ENCODE results near the gene FBXW2.
"Not testable (repeated sequence)": the region's sequence is repeated elsewhere in the genome, so short reads cannot be mapped to it uniquely, and the experiment has no call there.

FBXW2 gene

DNA sequence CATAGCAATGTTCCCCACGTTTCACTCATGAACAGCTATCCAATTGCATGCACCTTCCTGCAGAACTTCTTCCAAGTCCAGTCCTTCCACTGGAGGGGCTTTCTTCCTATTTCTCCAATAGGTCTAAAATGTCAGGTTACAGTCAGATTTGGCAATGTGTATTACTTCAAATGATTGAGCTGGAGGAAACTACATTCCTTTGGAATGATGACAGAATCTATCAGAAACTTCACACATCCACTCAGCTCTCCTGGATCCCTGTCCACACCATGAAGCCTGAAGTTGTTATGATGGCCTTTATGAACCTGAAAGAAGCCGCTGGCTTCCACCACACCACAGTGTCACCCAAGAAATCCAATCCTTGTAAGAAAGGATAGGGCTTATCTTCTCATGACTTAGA, 32.2 kb downstream of the FBXW2 start:
- no peak for DNase-seq (ENCODE audit: low read depth, low spot score)
- H3K27ac ChIP-seq = no peak overlapping the region
- H3K4me3 ChIP-seq = no peak overlapping the region
- no peak overlapping the region for H3K9ac ChIP-seq (ENCODE audit: insufficient read length)
- peaks cover 38% of the 10 kb centered on the region for H3K36me3 ChIP-seq (ENCODE audit: insufficient read depth, low read length)
- H3K9me3 ChIP-seq (ENCODE audit: low read depth, low read length) = no peaks in the 10 kb centered on the region
- no peak for TF ChIP-seq EZH2 (IDR thresholded peaks at IDR 0.05)
- TF ChIP-seq POLR2AphosphoS5 (IDR thresholded peaks at IDR 0.05; ENCODE audit: borderline replicate concordance, low read depth, low read length) = no peak
- no peak for TF ChIP-seq FOXP2 (optimal IDR thresholded peaks at IDR 0.05; ENCODE audit: control extremely low read depth, extremely low read length, insufficient read depth)

DNA sequence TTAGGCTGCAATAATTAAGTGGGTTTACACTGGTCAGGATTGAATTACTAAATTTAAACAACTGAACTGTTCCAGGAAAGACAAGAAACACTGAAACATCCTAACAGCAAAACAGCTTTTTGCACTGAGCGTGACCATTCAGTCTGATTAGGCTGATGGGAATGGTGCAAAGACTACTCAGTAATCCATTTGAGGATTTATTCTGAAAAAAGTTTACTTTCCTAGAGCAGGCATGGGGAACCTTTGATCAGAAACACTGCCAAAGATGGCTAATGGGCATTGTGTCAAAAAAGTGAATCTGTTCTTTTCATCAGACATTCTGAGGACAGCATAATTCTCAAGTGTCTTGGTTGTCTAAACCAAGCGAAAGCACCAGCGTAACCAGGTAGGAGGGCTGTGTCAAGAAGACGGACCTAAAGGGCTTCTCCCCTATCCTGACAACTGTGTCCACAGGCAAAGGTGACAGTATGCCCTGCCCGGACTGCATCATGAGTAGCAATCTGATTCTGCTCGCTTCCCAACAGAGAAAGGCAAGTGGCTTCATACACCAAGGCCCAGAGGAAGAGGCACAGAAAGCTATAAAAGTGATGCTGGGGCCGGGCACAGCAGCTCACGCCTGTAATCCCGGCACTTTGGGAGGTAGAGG, 33.3 kb downstream of the FBXW2 start:
- H3K9ac ChIP-seq (ENCODE audit: insufficient read length) = no peak overlapping the region
- H3K4me3 ChIP-seq = no peak overlapping the region
- no peaks in the 10 kb centered on the region for H3K9me3 ChIP-seq (ENCODE audit: low read depth, low read length)
- TF ChIP-seq EZH2 (IDR thresholded peaks at IDR 0.05) = no peak
- no peak for TF ChIP-seq POLR2AphosphoS5 (IDR thresholded peaks at IDR 0.05; ENCODE audit: borderline replicate concordance, low read depth, low read length)
- TF ChIP-seq FOXP2 (optimal IDR thresholded peaks at IDR 0.05; ENCODE audit: control extremely low read depth, extremely low read length, insufficient read depth) = no peak
- DNase-seq (ENCODE audit: low read depth, low spot score) = no peak
- H3K36me3 ChIP-seq (ENCODE audit: insufficient read depth, low read length) = peaks cover 39% of the 10 kb centered on the region
- no peak overlapping the region for H3K27ac ChIP-seq

DNA sequence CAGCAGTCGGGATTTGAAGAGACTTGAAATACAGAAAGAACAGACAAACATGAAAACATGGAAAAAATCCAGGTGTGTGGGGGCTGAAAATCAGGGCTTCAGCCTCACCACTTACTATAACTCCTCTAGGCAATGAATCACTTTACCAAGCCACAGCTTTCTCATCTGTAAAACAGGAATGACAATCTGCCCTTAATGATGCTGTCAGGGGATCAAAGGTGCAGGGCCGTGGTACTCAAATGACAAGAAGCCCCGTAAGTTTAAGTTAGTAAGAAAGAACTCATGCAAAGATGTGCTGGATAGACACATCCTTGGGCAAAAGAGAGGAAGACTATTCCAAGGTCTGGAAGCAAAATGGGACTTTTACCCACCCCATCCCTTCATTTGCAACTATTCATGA, 34.7 kb downstream of the FBXW2 start:
- Histone ChIP-seq H3K9ac (ENCODE audit: insufficient read length) (no peak overlapping the region), H3K36me3 (ENCODE audit: insufficient read depth, low read length) (peaks cover 25% of the 10 kb centered on the region), H3K4me3 (no peak overlapping the region), H3K9me3 (ENCODE audit: low read depth, low read length) (no peaks in the 10 kb centered on the region), H3K27ac (no peak overlapping the region)
- DNase-seq (ENCODE audit: low read depth, low spot score) = no peak
- TF ChIP-seq EZH2 (IDR thresholded peaks at IDR 0.05) (no peak), POLR2AphosphoS5 (IDR thresholded peaks at IDR 0.05; ENCODE audit: borderline replicate concordance, low read depth, low read length) (no peak), FOXP2 (optimal IDR thresholded peaks at IDR 0.05; ENCODE audit: control extremely low read depth, extremely low read length, insufficient read depth) (no peak)

GRCh38 chr9:120757026-120757913, 35.9 kb downstream of the FBXW2 start:
- Histone ChIP-seq H3K9ac (ENCODE audit: insufficient read length) (peak overlapping the region; percentile 21), H3K36me3 (ENCODE audit: insufficient read depth, low read length) (peaks cover 17% of the 10 kb centered on the region; the same call in 1 of the 2 replicates), H3K4me3 (peak overlapping the region; percentile 45; the same call in 1 of the 2 replicates), H3K9me3 (ENCODE audit: low read depth, low read length) (no peaks in the 10 kb centered on the region), H3K27ac (peak overlapping the region; percentile 86)
- TF ChIP-seq POLR2AphosphoS5 (IDR thresholded peaks at IDR 0.05; ENCODE audit: borderline replicate concordance, low read depth, low read length) (peak; percentile 36; the same call in 1 of the 2 replicates), EZH2 (IDR thresholded peaks at IDR 0.05) (no peak), FOXP2 (optimal IDR thresholded peaks at IDR 0.05; ENCODE audit: control extremely low read depth, extremely low read length, insufficient read depth) (no peak)
- peak; percentile 66 for DNase-seq (ENCODE audit: low read depth, low spot score)

DNA sequence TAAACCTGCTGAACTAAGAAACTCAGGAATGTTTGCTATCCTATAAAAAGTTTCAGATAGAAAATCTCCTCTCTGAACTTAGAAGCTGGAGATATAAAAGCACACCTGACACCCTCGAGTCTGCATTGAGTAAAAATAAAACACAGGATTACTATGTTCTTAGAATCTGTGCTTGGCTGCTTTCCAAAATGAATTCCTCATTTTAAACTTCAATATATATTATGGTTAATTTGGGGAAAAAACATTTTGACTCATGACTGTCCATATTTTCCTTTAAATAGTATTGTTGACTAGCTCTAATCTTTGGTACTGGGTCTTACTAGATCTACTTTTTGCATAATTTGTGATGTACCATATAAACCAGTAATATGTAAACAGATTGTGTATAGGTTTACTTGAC, 36.7 kb downstream of the FBXW2 start:
- no peak for DNase-seq (ENCODE audit: low read depth, low spot score)
- H3K36me3 ChIP-seq (ENCODE audit: insufficient read depth, low read length) = peaks cover 17% of the 10 kb centered on the region; the same call in 1 of the 2 replicates
- peak overlapping the region; percentile 21 for H3K9ac ChIP-seq (ENCODE audit: insufficient read length)
- H3K4me3 ChIP-seq = peak overlapping the region; percentile 45; the same call in 1 of the 2 replicates
- H3K9me3 ChIP-seq (ENCODE audit: low read depth, low read length) = no peaks in the 10 kb centered on the region
- no peak for TF ChIP-seq POLR2AphosphoS5 (IDR thresholded peaks at IDR 0.05; ENCODE audit: borderline replicate concordance, low read depth, low read length)
- no peak for TF ChIP-seq EZH2 (IDR thresholded peaks at IDR 0.05)
- TF ChIP-seq FOXP2 (optimal IDR thresholded peaks at IDR 0.05; ENCODE audit: control extremely low read depth, extremely low read length, insufficient read depth) = no peak
- H3K27ac ChIP-seq = peak overlapping the region; percentile 86

GRCh38 chr9:120755810-120756434, 37.3 kb downstream of the FBXW2 start:
- DNase-seq (ENCODE audit: low read depth, low spot score) = no peak
- peaks cover 16% of the 10 kb centered on the region; the same call in 1 of the 2 replicates for H3K36me3 ChIP-seq (ENCODE audit: insufficient read depth, low read length)
- no peaks in the 10 kb centered on the region for H3K9me3 ChIP-seq (ENCODE audit: low read depth, low read length)
- H3K9ac ChIP-seq (ENCODE audit: insufficient read length) = no peak overlapping the region
- no peak for TF ChIP-seq POLR2AphosphoS5 (IDR thresholded peaks at IDR 0.05; ENCODE audit: borderline replicate concordance, low read depth, low read length)
- H3K27ac ChIP-seq = no peak overlapping the region
- no peak overlapping the region for H3K4me3 ChIP-seq

DNA sequence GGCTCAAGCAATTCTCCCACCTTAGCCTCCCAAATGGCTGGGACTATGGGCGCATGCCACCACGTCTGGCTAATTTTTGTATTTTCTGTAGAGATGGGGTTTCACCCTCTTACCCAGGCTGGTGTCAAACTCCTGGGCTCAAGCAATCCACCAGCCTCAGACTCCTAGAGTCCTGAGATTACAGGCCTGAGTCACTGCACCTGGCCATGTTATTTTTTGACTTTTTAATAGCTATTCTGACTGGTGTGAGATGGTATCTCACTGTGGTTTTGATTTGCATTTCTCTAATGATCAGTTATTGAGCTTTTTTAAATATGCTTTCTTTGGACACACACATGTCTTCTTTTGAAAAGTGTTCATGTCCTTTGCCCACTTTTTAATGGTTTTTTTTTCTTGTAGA, 38.2 kb downstream of the FBXW2 start:
- H3K4me3 ChIP-seq = no peak overlapping the region
- TF ChIP-seq EZH2 (IDR thresholded peaks at IDR 0.05) (no peak), FOXP2 (optimal IDR thresholded peaks at IDR 0.05; ENCODE audit: control extremely low read depth, extremely low read length, insufficient read depth) (no peak), POLR2AphosphoS5 (IDR thresholded peaks at IDR 0.05; ENCODE audit: borderline replicate concordance, low read depth, low read length) (no peak)
- no peak for DNase-seq (ENCODE audit: low read depth, low spot score)
- no peaks in the 10 kb centered on the region for H3K9me3 ChIP-seq (ENCODE audit: low read depth, low read length)
- H3K36me3 ChIP-seq (ENCODE audit: insufficient read depth, low read length) = peaks cover 12% of the 10 kb centered on the region; the same call in 1 of the 2 replicates
- H3K27ac ChIP-seq = no peak overlapping the region
- no peak overlapping the region for H3K9ac ChIP-seq (ENCODE audit: insufficient read length)

GRCh38 chr9:120750421-120750820, 42.8 kb downstream of the FBXW2 start:
- Histone ChIP-seq H3K9me3 (ENCODE audit: low read depth, low read length) (no peaks in the 10 kb centered on the region), H3K9ac (ENCODE audit: insufficient read length) (no peak overlapping the region), H3K4me3 (no peak overlapping the region), H3K27ac (no peak overlapping the region), H3K36me3 (ENCODE audit: insufficient read depth, low read length) (no peaks in the 10 kb centered on the region)
- DNase-seq (ENCODE audit: low read depth, low spot score) = no peak
- TF ChIP-seq EZH2 (IDR thresholded peaks at IDR 0.05) (no peak), POLR2AphosphoS5 (IDR thresholded peaks at IDR 0.05; ENCODE audit: borderline replicate concordance, low read depth, low read length) (no peak), FOXP2 (optimal IDR thresholded peaks at IDR 0.05; ENCODE audit: control extremely low read depth, extremely low read length, insufficient read depth) (no peak)

DNA sequence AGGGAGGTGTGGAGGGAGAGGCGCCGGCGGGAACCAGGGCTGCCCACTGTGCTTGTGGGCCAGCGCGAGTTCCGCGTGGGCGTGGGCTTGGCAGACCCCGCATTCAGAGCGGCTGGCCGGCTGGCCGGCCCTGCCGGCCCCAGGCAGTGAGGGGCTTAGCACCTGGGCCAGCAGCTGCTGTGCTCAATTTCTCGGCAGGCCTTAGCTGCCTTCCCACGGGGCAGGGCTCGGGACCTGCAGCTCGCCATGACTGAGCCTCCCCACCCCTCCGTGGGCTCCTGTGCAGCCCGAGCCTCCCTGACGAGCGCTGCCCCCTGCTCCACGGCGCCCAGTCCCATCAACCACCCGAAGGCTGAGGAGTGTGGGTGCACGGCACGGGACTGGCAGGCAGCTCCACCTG, 46.9 kb downstream of the FBXW2 start:
- H3K9ac ChIP-seq (ENCODE audit: insufficient read length); H3K9me3 ChIP-seq (ENCODE audit: low read depth, low read length); H3K4me3 ChIP-seq; DNase-seq (ENCODE audit: low read depth, low spot score); H3K36me3 ChIP-seq (ENCODE audit: insufficient read depth, low read length); H3K27ac ChIP-seq: not testable (repeated sequence)
